Measurements from ENCODE around the gene CLEC2A. TPM values are rescaled to one million over a fixed set of nuclear protein-coding genes. Genes with fewer than 3 reads are reported as not detected.

CLEC2A gene
- total RNA-seq, 1 experiment from 2014 or later: not detected

- Histone ChIP-seq H3K4me3 (ENCODE audit: low read depth in 2 of 2, low read length in 2 of 2) (no peak overlapping the region), H3K27ac (ENCODE audit: low read length) (no peak overlapping the region), H3K4me1 (ENCODE audit: control insufficient read depth, insufficient read depth, low read length) (no peaks in the 10 kb centered on the region), H3K9me3 (ENCODE audit: control insufficient read depth, insufficient read depth, low read depth, low read length) (no peaks in the 10 kb centered on the region), H3K36me3 (ENCODE audit: control insufficient read depth, insufficient read depth, low read length) (no peaks in the 10 kb centered on the region), H3K27me3 (ENCODE audit: control insufficient read depth, insufficient read depth, low read length) (no peaks in the 10 kb centered on the region)
- BruUV-seq (replicated peaks): no TSS peak
- POLR2A ChIA-PET: no interaction called here
- intact Hi-C loops (cut with micrococcal nuclease; ENCODE audit: unreplicated experiment) (no loop called here), in situ Hi-C loops (cut with HindIII; ENCODE audit: low pct_unique_long_range_greater_than_20kb, low sequenced_read_pairs) (no loop called here)
- ATAC-seq (no peak), DNase-seq (ENCODE audit: low read depth, low spot score) (no peak)
- TF ChIP-seq SIN3A (IDR thresholded peaks at IDR 0.05; ENCODE audit: borderline replicate concordance, insufficient read depth, low read depth, low read length) (no peak), TCF7L2 (IDR thresholded peaks at IDR 0.05; ENCODE audit: low read depth, low read length) (no peak), POLR2AphosphoS5 (IDR thresholded peaks at IDR 0.05; ENCODE audit: low read depth, low read length) (no peak), REST (IDR thresholded peaks at IDR 0.05; ENCODE audit: insufficient read depth in 1 of 2, low read depth in 2 of 2, low read length in 1 of 2) (no peak), CTCF (IDR thresholded peaks at IDR 0.05) (no peak)
- CTCF ChIA-PET: no interaction called here
These were observed 43.4 kb downstream of the CLEC2A start for GRCh38 chr12:9888665-9889273.

GRCh38 chr12:9883175-9883574 lies 49.0 kb downstream of the CLEC2A start:
- BruUV-seq (replicated peaks): no TSS peak
- Histone ChIP-seq H3K36me3 (ENCODE audit: control insufficient read depth, insufficient read depth, low read length) (no peaks in the 10 kb centered on the region), H3K4me3 (ENCODE audit: low read depth in 2 of 2, low read length in 2 of 2) (no peak overlapping the region), H3K9me3 (ENCODE audit: control insufficient read depth, insufficient read depth, low read depth, low read length) (no peaks in the 10 kb centered on the region), H3K27me3 (ENCODE audit: control insufficient read depth, insufficient read depth, low read length) (no peaks in the 10 kb centered on the region), H3K27ac (ENCODE audit: low read length) (no peak overlapping the region), H3K4me1 (ENCODE audit: control insufficient read depth, insufficient read depth, low read length) (no peaks in the 10 kb centered on the region)
- POLR2A ChIA-PET: interaction anchor here (0.6 kb wide), 1 partner anchor 12 kb away, joined by 3 read pairs; no protein-coding TSS in a partner anchor
- in situ Hi-C loops (cut with HindIII; ENCODE audit: low pct_unique_long_range_greater_than_20kb, low sequenced_read_pairs): no loop called here
- CTCF ChIA-PET: no interaction called here
- ATAC-seq (no peak), DNase-seq (ENCODE audit: low read depth, low spot score) (no peak)
- intact Hi-C loops (cut with micrococcal nuclease; ENCODE audit: unreplicated experiment): no loop called here
- TF ChIP-seq CTCF (IDR thresholded peaks at IDR 0.05) (no peak), REST (IDR thresholded peaks at IDR 0.05; ENCODE audit: insufficient read depth in 1 of 2, low read depth in 2 of 2, low read length in 1 of 2) (no peak)
